ENCODE results near the gene FOXN3.

- TF ChIP-seq POLR2A (IDR thresholded peaks at IDR 0.05) (no peak), CTCF (IDR thresholded peaks at IDR 0.05) (no peak)
These were observed 104.1 kb downstream of the FOXN3 start for GRCh38 chr14:89312932-89313331.
